Mammary epithelial cell (primary cell): ENCODE measurements around the gene DIPK1A.

Experiments
- CTCF ChIP-seq, 2 donors: IDR thresholded peaks in 1 of 2; conservative IDR thresholded peaks in 1 of 2; 2 replicates each; pipeline ENCODE4 v1.5.1; 2011 to 2012; ENCODE audit warnings: inconsistent platforms in 2 of 2, low read length in 2 of 2, mild to moderate bottlenecking in 2 of 2, control low read depth in 1 of 2, low read depth in 1 of 2; ENCODE audit not compliant: insufficient read depth in 1 of 2; ENCODE audit errors: extremely low read depth in 1 of 2
- EZH2 ChIP-seq: IDR thresholded peaks from 2 replicates; pipeline ENCODE4 v1.6.1; 2012; ENCODE audit warnings: low read length, inconsistent platforms, borderline replicate concordance

GRCh38 chr1:92808381-92808780 lies 152.9 kb downstream of the DIPK1A start:
- no peak for TF ChIP-seq CTCF (conservative IDR thresholded peaks at IDR 0.05 in 1 of 2, IDR thresholded peaks at IDR 0.05 in 1 of 2; ENCODE audit: extremely low read depth in 1 of 2, insufficient read depth in 1 of 2, low read depth in 1 of 2, low read length in 2 of 2)
- no peak for TF ChIP-seq EZH2
